Ascending aorta (tissue), 2 donors: ENCODE measurements around the gene ARVCF. TPM values are rescaled to one million over a fixed set of nuclear protein-coding genes. Genes with fewer than 3 reads are reported as not detected.

Experiments
- DNase-seq, 2 donors: peaks; one replicate each; pipeline ENCODE4 v3.0.0-alpha.2; 2019; ENCODE audit warnings: low spot score in 2 of 2
- H3K27ac ChIP-seq, 2 donors: fragments of 200-600 bp; sonication (generic); one replicate each; pipeline ENCODE4 v1.5.1; 2016 to 2017; ENCODE audit warnings: mild to moderate bottlenecking in 1 of 2
- H3K27me3 ChIP-seq: fragments of 200-600 bp; sonication (generic); one replicate; pipeline ENCODE4 v1.5.1; 2017
- H3K36me3 ChIP-seq, 2 donors: fragments of 200-600 bp; sonication (generic); one replicate each; pipeline ENCODE4 v1.5.1; 2016
- H3K4me1 ChIP-seq, 2 donors: fragments of 200-600 bp; sonication (generic); one replicate each; pipeline ENCODE4 v1.5.1; 2016 to 2017; ENCODE audit warnings: mild to moderate bottlenecking in 1 of 2
- H3K4me3 ChIP-seq, 2 donors: fragments of 200-600 bp; sonication (generic); one replicate each; pipeline ENCODE4 v1.5.1; 2016 to 2017; ENCODE audit warnings: mild to moderate bottlenecking in 1 of 2
- H3K9me3 ChIP-seq, 2 donors: fragments of 200-600 bp; sonication (generic); one replicate each; pipeline ENCODE4 v1.5.1; 2016
- CTCF ChIP-seq, 3 experiments: fragments of 200-600 bp in 2 of 3; fragments of 450-650 bp in 1 of 3; sonication (generic) in 2 of 3; IDR thresholded peaks; one replicate each; pipeline ENCODE4 v1.5.1; 2016 to 2019; ENCODE audit warnings: antibody characterized with exemption in 3 of 3, mild to moderate bottlenecking in 1 of 3, moderate library complexity in 1 of 3
- intact Hi-C: fragments of 100-400 bp; cut with DNase I; formaldehyde crosslinking; loops from one replicate; pipeline ENCODE4 v1.15.1; 2023
- total RNA-seq: library from RNA; depleted of rRNA; stranded (reverse); fragments of >200 nt; gene quantifications from one replicate; pipeline ENCODE4 v1.1.0, GENCODE V29; 2016

ARVCF gene
- total RNA-seq, 1 donor from 2014 or later, result 252 TPM

GRCh38 chr22:19981171-19981960 is 35.3 kb downstream of the ARVCF start:
- H3K4me3 ChIP-seq, result no peak overlapping the region
- intact Hi-C loops, result no loop called here
- DNase-seq, result no peak
- peaks cover 49 to 53% of the 10 kb centered on the region in 2 donors for H3K36me3 ChIP-seq
- peak overlapping the region in 1 of 2 donors; percentile 99 for H3K27ac ChIP-seq
- TF ChIP-seq CTCF (IDR thresholded peaks at IDR 0.05), result no peak
- H3K27me3 ChIP-seq, result no peaks in the 10 kb centered on the region
- H3K9me3 ChIP-seq, result no peaks in the 10 kb centered on the region
- H3K4me1 ChIP-seq, result peaks cover 26 to 31% of the 10 kb centered on the region in 2 donors

GRCh38 chr22:19980766-19981165 is 35.9 kb downstream of the ARVCF start:
- DNase-seq, result no peak
- H3K4me3 ChIP-seq, result no peak overlapping the region
- no peaks in the 10 kb centered on the region for H3K9me3 ChIP-seq
- intact Hi-C loops, result no loop called here
- no peak overlapping the region for H3K27ac ChIP-seq
- H3K4me1 ChIP-seq, result peaks cover 22 to 27% of the 10 kb centered on the region in 2 donors
- H3K36me3 ChIP-seq, result peaks cover 50 to 54% of the 10 kb centered on the region in 2 donors
- no peaks in the 10 kb centered on the region for H3K27me3 ChIP-seq
- no peak for TF ChIP-seq CTCF (IDR thresholded peaks at IDR 0.05)

- Histone ChIP-seq H3K4me1 (peaks cover 14 to 20% of the 10 kb centered on the region in 2 donors), H3K36me3 (peaks cover 55 to 59% of the 10 kb centered on the region in 2 donors), H3K4me3 (no peak overlapping the region), H3K9me3 (no peaks in the 10 kb centered on the region), H3K27me3 (no peaks in the 10 kb centered on the region), H3K27ac (no peak overlapping the region)
- intact Hi-C loops, result no loop called here
- TF ChIP-seq CTCF (IDR thresholded peaks at IDR 0.05), result no peak
- no peak for DNase-seq
These were observed 36.7 kb downstream of the ARVCF start for GRCh38 chr22:19979712-19980493.

GRCh38 chr22:19978748-19979147 is 37.9 kb downstream of the ARVCF start:
- intact Hi-C loops, result no loop called here
- peaks cover 59 to 61% of the 10 kb centered on the region in 2 donors for H3K36me3 ChIP-seq
- no peaks in the 10 kb centered on the region for H3K27me3 ChIP-seq
- peaks cover 9 to 14% of the 10 kb centered on the region in 2 donors for H3K4me1 ChIP-seq
- no peak overlapping the region for H3K4me3 ChIP-seq
- no peak for DNase-seq
- no peaks in the 10 kb centered on the region for H3K9me3 ChIP-seq
- no peak for TF ChIP-seq CTCF (IDR thresholded peaks at IDR 0.05)
- H3K27ac ChIP-seq, result no peak overlapping the region

GRCh38 chr22:19977296-19978243 is 39.1 kb downstream of the ARVCF start:
- DNase-seq, result no peak
- Histone ChIP-seq H3K36me3 (peaks cover 71 to 73% of the 10 kb centered on the region in 2 donors), H3K9me3 (no peaks in the 10 kb centered on the region), H3K27ac (no peak overlapping the region), H3K27me3 (no peaks in the 10 kb centered on the region), H3K4me1 (peaks cover 0 to 4% of the 10 kb centered on the region in 2 donors), H3K4me3 (no peak overlapping the region)
- intact Hi-C loops, result no loop called here
- no peak for TF ChIP-seq CTCF (IDR thresholded peaks at IDR 0.05)
